DOHH2 (cell line): ENCODE measurements around the gene NFIA.

Source experiments
- H3F3A ChIP-seq: fragments of 200-600 bp; sonication (generic), shearing (Covaris generic); 2 replicates; pipeline ENCODE4 v1.6.0; 2016; ENCODE audit warnings: antibody characterized with exemption, mild to moderate bottlenecking; ENCODE audit not compliant: control insufficient read depth, insufficient read depth
- H3K27ac ChIP-seq: fragments of 200-600 bp; sonication (generic); 2 replicates; pipeline ENCODE4 v1.5.1; 2014; ENCODE audit warnings: low read depth, mild to moderate bottlenecking, low read length, moderate library complexity
- H3K27me3 ChIP-seq: fragments of 200-600 bp; sonication (generic); 2 replicates; pipeline ENCODE4 v1.6.1; 2014; ENCODE audit warnings: mild to moderate bottlenecking, low read length, mixed read lengths; ENCODE audit not compliant: control insufficient read depth
- H3K36me3 ChIP-seq: fragments of 200-600 bp; sonication (generic); 2 replicates; pipeline ENCODE4 v1.6.1; 2014; ENCODE audit warnings: mild to moderate bottlenecking, low read length, moderate library complexity, mixed read lengths; ENCODE audit not compliant: control insufficient read depth
- H3K4me1 ChIP-seq: fragments of 200-600 bp; sonication (generic); 2 replicates; pipeline ENCODE4 v1.6.1; 2014; ENCODE audit warnings: mild to moderate bottlenecking, low read length, mixed read lengths; ENCODE audit not compliant: control insufficient read depth
- H3K4me2 ChIP-seq: fragments of 200-600 bp; sonication (generic); 2 replicates; pipeline ENCODE4 v1.6.0; 2014; ENCODE audit warnings: mild to moderate bottlenecking, low read length, moderate library complexity
- H3K4me3 ChIP-seq: fragments of 200-600 bp; sonication (generic); 2 replicates; pipeline ENCODE4 v1.5.1; 2014; ENCODE audit warnings: mild to moderate bottlenecking, low read length, mixed read lengths
- H3K79me2 ChIP-seq: fragments of 200-600 bp; sonication (generic); 2 replicates; pipeline ENCODE4 v1.6.1; 2014; ENCODE audit warnings: mild to moderate bottlenecking, low read length, mixed read lengths; ENCODE audit not compliant: control insufficient read depth
- H3K9me2 ChIP-seq: fragments of 200-600 bp; sonication (generic); replicated peaks from 2 replicates; pipeline ENCODE4 v1.6.1; 2014; ENCODE audit warnings: mild to moderate bottlenecking, low read length, mixed read lengths; ENCODE audit not compliant: control insufficient read depth
- H3K9me3 ChIP-seq: fragments of 200-600 bp; sonication (generic); 2 replicates; pipeline ENCODE4 v1.6.1; 2014; ENCODE audit warnings: antibody characterized with exemption, low read length, mixed read lengths; ENCODE audit not compliant: control insufficient read depth, insufficient read depth
- H4K20me1 ChIP-seq: fragments of 200-600 bp; sonication (generic); 2 replicates; pipeline ENCODE4 v1.6.0; 2014; ENCODE audit warnings: low read depth, mild to moderate bottlenecking, antibody characterized with exemption, low read length, moderate library complexity; ENCODE audit not compliant: control insufficient read depth, insufficient read depth
- EZH2phosphoT487 ChIP-seq: fragments of 200-600 bp; sonication (generic); IDR thresholded peaks from 2 replicates; pipeline ENCODE4 v1.6.1; 2017; ENCODE audit warnings: borderline replicate concordance, mild to moderate bottlenecking, antibody characterized with exemption, low read length, moderate library complexity, mixed read lengths
- TF ChIP-seq, protein P1 (sequence below): fragments of 200-600 bp; sonication (generic); IDR thresholded peaks from one replicate; pipeline ENCODE4 v1.5.1; 2014; ENCODE audit warnings: antibody characterized with exemption, mild to moderate bottlenecking, low read depth, low read length; ENCODE audit not compliant: poor library complexity, severe bottlenecking

The NFIA gene

DNA sequence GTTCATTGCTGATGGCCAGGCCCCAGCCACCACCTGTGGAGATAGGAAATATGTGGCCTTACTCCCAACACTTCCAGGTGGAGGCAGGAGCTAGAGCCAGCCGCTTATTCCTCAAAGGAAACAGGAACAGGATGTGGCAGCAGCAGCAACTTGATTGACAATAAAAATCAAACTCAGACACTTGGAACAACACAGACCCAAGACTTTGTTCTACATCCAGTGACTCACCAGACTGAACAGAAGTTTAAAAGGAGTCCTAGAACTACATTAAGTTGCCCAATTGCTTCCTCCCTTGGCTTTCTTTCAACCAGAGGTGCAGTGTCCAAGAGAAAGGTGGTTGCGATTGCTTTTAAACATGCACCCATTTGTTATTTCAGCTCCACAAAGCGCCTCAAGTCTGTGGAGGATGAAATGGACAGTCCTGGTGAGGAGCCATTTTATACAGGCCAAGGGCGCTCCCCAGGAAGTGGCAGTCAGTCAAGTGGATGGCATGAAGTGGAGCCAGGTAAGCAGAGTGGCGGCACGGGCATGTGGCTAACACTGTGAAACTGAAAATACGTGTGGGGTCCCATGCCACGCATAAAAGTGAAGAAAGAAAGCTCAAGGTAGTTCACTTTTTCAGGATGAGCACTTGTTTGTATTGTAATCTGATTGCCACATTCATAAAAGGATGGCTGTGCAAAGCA is 276.6 kb downstream of the NFIA start:
- Histone ChIP-seq H3K27me3 (no peaks in the 10 kb centered on the region), H3K4me2 (no peak overlapping the region), H3K27ac (no peak overlapping the region), H4K20me1 (no peaks in the 10 kb centered on the region), H3K36me3 (no peaks in the 10 kb centered on the region; the same call in 1 of the 2 replicates), H3F3A (no peaks in the 10 kb centered on the region), H3K9me3 (no peaks in the 10 kb centered on the region), H3K4me3 (no peak overlapping the region), H3K4me1 (no peaks in the 10 kb centered on the region), H3K79me2 (no peaks in the 10 kb centered on the region), H3K9me2 (no peaks in the 10 kb centered on the region)
- TF ChIP-seq EZH2phosphoT487: no peak
- TF ChIP-seq, protein P1, sequence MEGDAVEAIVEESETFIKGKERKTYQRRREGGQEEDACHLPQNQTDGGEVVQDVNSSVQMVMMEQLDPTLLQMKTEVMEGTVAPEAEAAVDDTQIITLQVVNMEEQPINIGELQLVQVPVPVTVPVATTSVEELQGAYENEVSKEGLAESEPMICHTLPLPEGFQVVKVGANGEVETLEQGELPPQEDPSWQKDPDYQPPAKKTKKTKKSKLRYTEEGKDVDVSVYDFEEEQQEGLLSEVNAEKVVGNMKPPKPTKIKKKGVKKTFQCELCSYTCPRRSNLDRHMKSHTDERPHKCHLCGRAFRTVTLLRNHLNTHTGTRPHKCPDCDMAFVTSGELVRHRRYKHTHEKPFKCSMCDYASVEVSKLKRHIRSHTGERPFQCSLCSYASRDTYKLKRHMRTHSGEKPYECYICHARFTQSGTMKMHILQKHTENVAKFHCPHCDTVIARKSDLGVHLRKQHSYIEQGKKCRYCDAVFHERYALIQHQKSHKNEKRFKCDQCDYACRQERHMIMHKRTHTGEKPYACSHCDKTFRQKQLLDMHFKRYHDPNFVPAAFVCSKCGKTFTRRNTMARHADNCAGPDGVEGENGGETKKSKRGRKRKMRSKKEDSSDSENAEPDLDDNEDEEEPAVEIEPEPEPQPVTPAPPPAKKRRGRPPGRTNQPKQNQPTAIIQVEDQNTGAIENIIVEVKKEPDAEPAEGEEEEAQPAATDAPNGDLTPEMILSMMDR: no peak

DNA sequence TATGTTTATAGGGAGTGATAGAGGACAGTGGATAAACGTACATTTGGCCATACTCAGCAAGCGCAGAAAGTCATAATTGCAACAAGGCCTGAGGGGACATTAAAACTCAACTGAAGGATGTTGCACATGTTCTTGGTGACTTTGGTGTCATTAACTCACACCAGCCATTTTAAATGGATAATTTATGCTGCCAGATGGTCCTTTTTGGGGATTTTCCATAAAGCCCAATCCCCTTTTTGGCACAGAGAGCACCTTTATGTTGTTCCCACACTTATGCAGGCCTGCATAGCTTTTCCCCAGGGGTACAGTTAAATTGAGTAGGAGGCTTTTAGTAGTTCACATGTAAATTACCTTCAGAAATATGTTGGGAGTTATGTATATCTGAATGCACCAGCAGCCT is 279.6 kb downstream of the NFIA start:
- Histone ChIP-seq H3K4me1 (no peaks in the 10 kb centered on the region), H3K79me2 (no peaks in the 10 kb centered on the region), H3K27me3 (no peaks in the 10 kb centered on the region), H3K27ac (no peak overlapping the region), H3K4me3 (no peak overlapping the region), H3K4me2 (no peak overlapping the region), H3K36me3 (no peaks in the 10 kb centered on the region; the same call in 1 of the 2 replicates), H3K9me2 (no peaks in the 10 kb centered on the region), H3K9me3 (no peaks in the 10 kb centered on the region), H3F3A (no peaks in the 10 kb centered on the region), H4K20me1 (no peaks in the 10 kb centered on the region)
- TF ChIP-seq, protein P1: no peak

DNA sequence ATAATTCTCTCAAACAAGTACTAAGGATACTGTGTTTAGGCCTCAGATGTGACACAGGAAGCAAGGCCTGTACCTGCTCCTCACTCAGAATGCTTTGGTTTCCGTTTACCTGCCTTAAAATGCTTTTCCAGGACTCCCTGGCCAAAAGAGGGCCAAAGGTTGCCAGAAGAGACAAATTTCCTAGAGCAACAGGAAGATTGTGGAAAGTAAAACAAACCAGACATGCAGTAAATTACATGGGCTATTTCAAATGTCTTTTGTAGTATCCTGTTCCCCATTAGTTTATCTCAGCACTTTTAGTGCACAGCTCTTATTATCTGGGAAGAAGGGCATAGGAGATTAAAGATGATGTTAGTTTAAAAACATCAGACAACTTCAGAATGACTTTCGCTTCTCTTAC is 280.0 kb downstream of the NFIA start:
- H3K36me3 ChIP-seq: no peaks in the 10 kb centered on the region; the same call in 1 of the 2 replicates

More for the DNA sequence above, 280.0 kb downstream of the NFIA start:
- H3K9me3 ChIP-seq: no peaks in the 10 kb centered on the region
- H3K27me3 ChIP-seq: no peaks in the 10 kb centered on the region
- no peaks in the 10 kb centered on the region for H3F3A ChIP-seq
- H4K20me1 ChIP-seq: no peaks in the 10 kb centered on the region
- H3K4me2 ChIP-seq: no peak overlapping the region
- H3K9me2 ChIP-seq: no peaks in the 10 kb centered on the region
- TF ChIP-seq, protein P1: no peak
- H3K27ac ChIP-seq: no peak overlapping the region
- H3K4me1 ChIP-seq: no peaks in the 10 kb centered on the region
- H3K4me3 ChIP-seq: no peak overlapping the region
- no peaks in the 10 kb centered on the region for H3K79me2 ChIP-seq
